DOHH2 (cell line): ENCODE data around the gene CNGA4.

Source experiments
- H3F3A ChIP-seq: fragments of 200-600 bp; sonication (generic), shearing (Covaris generic); 2 replicates; pipeline ENCODE4 v1.6.0; 2016; ENCODE audit warnings: antibody characterized with exemption, mild to moderate bottlenecking; ENCODE audit not compliant: control insufficient read depth, insufficient read depth
- H3K27ac ChIP-seq: fragments of 200-600 bp; sonication (generic); 2 replicates; pipeline ENCODE4 v1.5.1; 2014; ENCODE audit warnings: low read depth, mild to moderate bottlenecking, low read length, moderate library complexity
- H3K27me3 ChIP-seq: fragments of 200-600 bp; sonication (generic); 2 replicates; pipeline ENCODE4 v1.6.1; 2014; ENCODE audit warnings: mild to moderate bottlenecking, low read length, mixed read lengths; ENCODE audit not compliant: control insufficient read depth
- H3K36me3 ChIP-seq: fragments of 200-600 bp; sonication (generic); 2 replicates; pipeline ENCODE4 v1.6.1; 2014; ENCODE audit warnings: mild to moderate bottlenecking, low read length, moderate library complexity, mixed read lengths; ENCODE audit not compliant: control insufficient read depth
- H3K4me1 ChIP-seq: fragments of 200-600 bp; sonication (generic); 2 replicates; pipeline ENCODE4 v1.6.1; 2014; ENCODE audit warnings: mild to moderate bottlenecking, low read length, mixed read lengths; ENCODE audit not compliant: control insufficient read depth
- H3K4me2 ChIP-seq: fragments of 200-600 bp; sonication (generic); 2 replicates; pipeline ENCODE4 v1.6.0; 2014; ENCODE audit warnings: mild to moderate bottlenecking, low read length, moderate library complexity
- H3K4me3 ChIP-seq: fragments of 200-600 bp; sonication (generic); 2 replicates; pipeline ENCODE4 v1.5.1; 2014; ENCODE audit warnings: mild to moderate bottlenecking, low read length, mixed read lengths
- H3K79me2 ChIP-seq: fragments of 200-600 bp; sonication (generic); 2 replicates; pipeline ENCODE4 v1.6.1; 2014; ENCODE audit warnings: mild to moderate bottlenecking, low read length, mixed read lengths; ENCODE audit not compliant: control insufficient read depth
- H3K9me2 ChIP-seq: fragments of 200-600 bp; sonication (generic); replicated peaks from 2 replicates; pipeline ENCODE4 v1.6.1; 2014; ENCODE audit warnings: mild to moderate bottlenecking, low read length, mixed read lengths; ENCODE audit not compliant: control insufficient read depth
- H3K9me3 ChIP-seq: fragments of 200-600 bp; sonication (generic); 2 replicates; pipeline ENCODE4 v1.6.1; 2014; ENCODE audit warnings: antibody characterized with exemption, low read length, mixed read lengths; ENCODE audit not compliant: control insufficient read depth, insufficient read depth
- H4K20me1 ChIP-seq: fragments of 200-600 bp; sonication (generic); 2 replicates; pipeline ENCODE4 v1.6.0; 2014; ENCODE audit warnings: low read depth, mild to moderate bottlenecking, antibody characterized with exemption, low read length, moderate library complexity; ENCODE audit not compliant: control insufficient read depth, insufficient read depth
- EZH2phosphoT487 ChIP-seq: fragments of 200-600 bp; sonication (generic); IDR thresholded peaks from 2 replicates; pipeline ENCODE4 v1.6.1; 2017; ENCODE audit warnings: borderline replicate concordance, mild to moderate bottlenecking, antibody characterized with exemption, low read length, moderate library complexity, mixed read lengths
- TF ChIP-seq, protein P1 (sequence below): fragments of 200-600 bp; sonication (generic); IDR thresholded peaks from one replicate; pipeline ENCODE4 v1.5.1; 2014; ENCODE audit warnings: antibody characterized with exemption, mild to moderate bottlenecking, low read depth, low read length; ENCODE audit not compliant: poor library complexity, severe bottlenecking

The CNGA4 gene

DNA sequence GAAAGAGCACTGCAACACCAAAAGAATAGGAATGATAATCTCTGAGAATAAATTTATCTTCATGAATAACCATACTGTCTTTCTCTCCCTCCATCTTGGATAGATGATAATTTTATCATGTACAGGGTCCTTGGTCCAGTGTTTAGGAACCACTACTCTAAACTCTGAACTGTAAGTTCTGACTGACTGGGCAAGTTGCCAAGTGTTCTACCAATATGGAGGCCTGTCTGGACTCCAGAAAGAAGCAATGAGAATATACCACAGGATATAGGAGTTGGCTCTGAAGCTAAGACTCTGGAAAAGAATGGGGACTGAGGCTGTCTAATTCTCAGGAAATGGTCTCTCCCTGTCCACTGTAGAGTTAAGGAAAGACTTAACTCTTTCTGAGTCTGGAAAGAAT lies 6.0 kb upstream of the CNGA4 start:
- Histone ChIP-seq H3K27ac (no peak overlapping the region), H3K4me3 (no peak overlapping the region; the same call in 1 of the 2 replicates), H3F3A (no peaks in the 10 kb centered on the region), H3K79me2 (peaks cover 59% of the 10 kb centered on the region), H3K4me1 (peaks cover 26% of the 10 kb centered on the region), H3K27me3 (no peaks in the 10 kb centered on the region), H3K9me2 (no peaks in the 10 kb centered on the region), H4K20me1 (no peaks in the 10 kb centered on the region), H3K4me2 (peak overlapping the region; percentile 88), H3K36me3 (no peaks in the 10 kb centered on the region), H3K9me3 (no peaks in the 10 kb centered on the region)
- TF ChIP-seq EZH2phosphoT487 = no peak
- TF ChIP-seq, protein P1, sequence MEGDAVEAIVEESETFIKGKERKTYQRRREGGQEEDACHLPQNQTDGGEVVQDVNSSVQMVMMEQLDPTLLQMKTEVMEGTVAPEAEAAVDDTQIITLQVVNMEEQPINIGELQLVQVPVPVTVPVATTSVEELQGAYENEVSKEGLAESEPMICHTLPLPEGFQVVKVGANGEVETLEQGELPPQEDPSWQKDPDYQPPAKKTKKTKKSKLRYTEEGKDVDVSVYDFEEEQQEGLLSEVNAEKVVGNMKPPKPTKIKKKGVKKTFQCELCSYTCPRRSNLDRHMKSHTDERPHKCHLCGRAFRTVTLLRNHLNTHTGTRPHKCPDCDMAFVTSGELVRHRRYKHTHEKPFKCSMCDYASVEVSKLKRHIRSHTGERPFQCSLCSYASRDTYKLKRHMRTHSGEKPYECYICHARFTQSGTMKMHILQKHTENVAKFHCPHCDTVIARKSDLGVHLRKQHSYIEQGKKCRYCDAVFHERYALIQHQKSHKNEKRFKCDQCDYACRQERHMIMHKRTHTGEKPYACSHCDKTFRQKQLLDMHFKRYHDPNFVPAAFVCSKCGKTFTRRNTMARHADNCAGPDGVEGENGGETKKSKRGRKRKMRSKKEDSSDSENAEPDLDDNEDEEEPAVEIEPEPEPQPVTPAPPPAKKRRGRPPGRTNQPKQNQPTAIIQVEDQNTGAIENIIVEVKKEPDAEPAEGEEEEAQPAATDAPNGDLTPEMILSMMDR = no peak

DNA sequence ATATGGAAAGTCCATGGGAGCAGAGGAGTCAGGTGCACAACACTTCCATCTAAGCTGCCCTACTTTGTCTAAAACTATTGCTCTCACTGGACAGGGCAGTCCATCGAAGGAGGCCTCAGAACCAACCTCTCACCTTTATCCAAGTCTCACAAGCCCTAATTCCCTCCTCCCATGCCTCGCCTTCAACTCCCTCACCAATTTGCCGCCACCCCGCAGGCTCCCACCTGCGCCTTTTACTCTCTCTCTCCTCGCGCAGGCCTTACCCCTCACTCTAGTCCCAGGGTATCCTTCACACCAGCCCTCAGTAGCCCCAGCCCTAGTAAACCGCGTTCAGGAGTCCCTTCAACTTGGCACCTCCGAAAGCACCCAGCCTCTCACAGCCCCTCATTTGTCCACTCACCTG lies 4.9 kb upstream of the CNGA4 start:
- H3K9me2 ChIP-seq = no peaks in the 10 kb centered on the region
- H3K4me1 ChIP-seq = peaks cover 34% of the 10 kb centered on the region
- H4K20me1 ChIP-seq = no peaks in the 10 kb centered on the region
- peak overlapping the region; percentile 79 for H3K4me3 ChIP-seq
- peaks cover 50% of the 10 kb centered on the region for H3K79me2 ChIP-seq
- H3K27me3 ChIP-seq = no peaks in the 10 kb centered on the region
- H3F3A ChIP-seq = no peaks in the 10 kb centered on the region
- H3K4me2 ChIP-seq = peak overlapping the region; percentile 88
- H3K36me3 ChIP-seq = no peaks in the 10 kb centered on the region
- TF ChIP-seq, protein P1 = no peak
- no peak for TF ChIP-seq EZH2phosphoT487
- H3K9me3 ChIP-seq = no peaks in the 10 kb centered on the region
- no peak overlapping the region for H3K27ac ChIP-seq

DNA sequence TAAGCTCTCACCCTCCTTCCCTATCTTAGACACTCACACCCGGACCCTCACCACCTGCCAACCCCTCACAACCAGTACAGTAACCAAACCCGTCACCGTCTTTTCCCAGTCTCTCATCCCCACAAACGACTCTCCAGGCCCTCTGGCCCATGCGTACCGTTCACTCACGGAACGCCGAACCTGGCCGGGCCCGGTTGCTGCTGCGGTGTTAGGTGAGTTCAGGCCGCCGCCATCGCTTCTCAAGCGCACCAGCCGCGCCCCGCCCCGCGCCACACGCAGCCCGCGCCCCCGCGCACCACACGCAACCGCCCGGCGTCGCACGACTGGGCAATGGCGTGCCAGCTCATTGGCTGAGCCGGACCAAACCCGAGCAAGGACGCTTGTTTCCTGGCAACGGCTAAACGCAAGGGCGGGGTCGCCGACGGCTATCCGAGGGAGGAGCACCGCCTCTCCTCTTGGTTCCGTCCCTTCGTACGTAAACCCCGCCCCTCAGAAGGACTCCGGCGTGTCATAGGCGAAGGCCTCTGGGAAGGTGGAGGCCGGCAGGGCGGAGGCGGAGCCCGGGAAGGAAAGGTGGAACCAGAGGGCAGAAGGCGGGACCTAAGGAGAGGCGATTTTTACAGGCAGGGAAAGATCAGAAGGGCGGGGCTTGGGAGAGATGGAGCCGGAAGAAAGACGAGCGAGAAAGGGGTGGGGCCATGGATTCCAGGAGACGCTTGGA lies 4.3 kb upstream of the CNGA4 start, which contains the start of gene FHIP1B:
FHIP1B (minus strand) TSS at position 250 of the 721 bp plus-strand sequence. CDS start 10,120 bp downstream, outside the sequence.
- TF ChIP-seq, protein P1 = no peak
- no peak for TF ChIP-seq EZH2phosphoT487
- H3K9me3 ChIP-seq = no peaks in the 10 kb centered on the region

More for the DNA sequence above, 4.3 kb upstream of the CNGA4 start, which contains the start of gene FHIP1B:
- Histone ChIP-seq H3K27ac (peak within 1 kb of the TSS; percentile 76), H3K4me3 (peak within 1 kb of the TSS; percentile 95), H3K4me1 (peaks cover 35% of the 10 kb centered on the region), H3K4me2 (peak within 1 kb of the TSS; percentile 98), H3K9me2 (no peaks in the 10 kb centered on the region), H3K79me2 (peaks cover 44% of the 10 kb centered on the region), H3F3A (no peaks in the 10 kb centered on the region), H3K27me3 (no peaks in the 10 kb centered on the region), H3K36me3 (no peaks in the 10 kb centered on the region), H4K20me1 (no peaks in the 10 kb centered on the region)
